OCI-LY3 (cell line): ENCODE measurements around the gene SLC44A1.

Experiments
- EZH2phosphoT487 ChIP-seq: fragments of 200-600 bp; shearing (Covaris generic); IDR thresholded peaks from 2 replicates; pipeline ENCODE4 v1.6.1; 2018; ENCODE audit warnings: antibody characterized with exemption, mixed run types, low read depth
- TF ChIP-seq, protein P1 (sequence below): fragments of 200-600, 300-600 bp; sonication (generic); IDR thresholded peaks from 2 replicates; pipeline ENCODE4 v1.5.1; 2014; ENCODE audit warnings: antibody characterized with exemption, low read length, low read depth

DNA sequence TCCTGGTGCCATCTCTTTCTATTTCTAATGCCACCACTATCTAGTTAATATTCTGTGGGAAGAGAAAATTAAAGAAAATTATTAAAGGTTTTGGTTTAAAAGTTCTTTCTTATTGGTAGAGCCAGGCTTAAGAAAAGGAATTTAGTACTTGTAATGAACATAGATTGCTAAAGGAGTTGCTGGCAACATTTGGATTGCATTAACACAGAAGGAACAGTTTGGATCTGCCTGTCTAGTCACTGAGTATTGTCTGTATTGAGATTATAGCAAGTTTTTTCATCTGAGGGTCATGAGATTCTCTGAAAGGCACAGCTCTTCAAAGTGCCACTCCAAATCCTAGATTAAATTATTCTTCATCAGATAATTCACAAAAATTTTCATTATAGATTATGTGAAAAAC lies 235.4 kb downstream of the SLC44A1 start:
- TF ChIP-seq, protein P1, sequence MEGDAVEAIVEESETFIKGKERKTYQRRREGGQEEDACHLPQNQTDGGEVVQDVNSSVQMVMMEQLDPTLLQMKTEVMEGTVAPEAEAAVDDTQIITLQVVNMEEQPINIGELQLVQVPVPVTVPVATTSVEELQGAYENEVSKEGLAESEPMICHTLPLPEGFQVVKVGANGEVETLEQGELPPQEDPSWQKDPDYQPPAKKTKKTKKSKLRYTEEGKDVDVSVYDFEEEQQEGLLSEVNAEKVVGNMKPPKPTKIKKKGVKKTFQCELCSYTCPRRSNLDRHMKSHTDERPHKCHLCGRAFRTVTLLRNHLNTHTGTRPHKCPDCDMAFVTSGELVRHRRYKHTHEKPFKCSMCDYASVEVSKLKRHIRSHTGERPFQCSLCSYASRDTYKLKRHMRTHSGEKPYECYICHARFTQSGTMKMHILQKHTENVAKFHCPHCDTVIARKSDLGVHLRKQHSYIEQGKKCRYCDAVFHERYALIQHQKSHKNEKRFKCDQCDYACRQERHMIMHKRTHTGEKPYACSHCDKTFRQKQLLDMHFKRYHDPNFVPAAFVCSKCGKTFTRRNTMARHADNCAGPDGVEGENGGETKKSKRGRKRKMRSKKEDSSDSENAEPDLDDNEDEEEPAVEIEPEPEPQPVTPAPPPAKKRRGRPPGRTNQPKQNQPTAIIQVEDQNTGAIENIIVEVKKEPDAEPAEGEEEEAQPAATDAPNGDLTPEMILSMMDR, result no peak
- no peak for TF ChIP-seq EZH2phosphoT487
